Hepatocyte (in vitro differentiated cells): Measurements from ENCODE around the gene SLAMF7.

Experiments
- EZH2 ChIP-seq: fragments of 200-600 bp; sonication (generic); IDR thresholded peaks from 2 replicates; pipeline ENCODE4 v1.6.1; 2016; ENCODE audit warnings: antibody characterized with exemption, mild to moderate bottlenecking, borderline replicate concordance
- TF ChIP-seq, protein P1 (sequence below): fragments of 200-600 bp; sonication (generic); IDR thresholded peaks from 2 replicates; pipeline ENCODE4 v1.5.1; 2016; ENCODE audit warnings: antibody characterized with exemption, mild to moderate bottlenecking; ENCODE audit not compliant: poor library complexity

DNA sequence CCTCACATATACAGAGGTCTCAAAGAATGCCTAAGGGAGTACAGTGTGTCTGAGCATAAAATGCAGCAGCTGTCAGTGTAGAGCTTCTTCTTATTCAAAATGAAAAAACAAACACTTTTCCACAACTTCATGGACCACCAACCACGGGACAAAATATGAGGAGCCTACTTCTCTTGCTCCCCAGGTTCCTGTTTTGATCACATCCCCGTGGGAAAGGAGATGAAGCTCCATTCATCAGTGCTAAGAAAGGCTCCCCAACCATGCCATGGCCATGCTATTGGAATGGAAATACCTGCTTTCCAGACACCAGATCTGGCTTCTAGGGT is 27.8 kb upstream of the SLAMF7 start:
- TF ChIP-seq, protein P1, sequence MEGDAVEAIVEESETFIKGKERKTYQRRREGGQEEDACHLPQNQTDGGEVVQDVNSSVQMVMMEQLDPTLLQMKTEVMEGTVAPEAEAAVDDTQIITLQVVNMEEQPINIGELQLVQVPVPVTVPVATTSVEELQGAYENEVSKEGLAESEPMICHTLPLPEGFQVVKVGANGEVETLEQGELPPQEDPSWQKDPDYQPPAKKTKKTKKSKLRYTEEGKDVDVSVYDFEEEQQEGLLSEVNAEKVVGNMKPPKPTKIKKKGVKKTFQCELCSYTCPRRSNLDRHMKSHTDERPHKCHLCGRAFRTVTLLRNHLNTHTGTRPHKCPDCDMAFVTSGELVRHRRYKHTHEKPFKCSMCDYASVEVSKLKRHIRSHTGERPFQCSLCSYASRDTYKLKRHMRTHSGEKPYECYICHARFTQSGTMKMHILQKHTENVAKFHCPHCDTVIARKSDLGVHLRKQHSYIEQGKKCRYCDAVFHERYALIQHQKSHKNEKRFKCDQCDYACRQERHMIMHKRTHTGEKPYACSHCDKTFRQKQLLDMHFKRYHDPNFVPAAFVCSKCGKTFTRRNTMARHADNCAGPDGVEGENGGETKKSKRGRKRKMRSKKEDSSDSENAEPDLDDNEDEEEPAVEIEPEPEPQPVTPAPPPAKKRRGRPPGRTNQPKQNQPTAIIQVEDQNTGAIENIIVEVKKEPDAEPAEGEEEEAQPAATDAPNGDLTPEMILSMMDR: no peak
- no peak for TF ChIP-seq EZH2
